ENCODE measurements around the gene PEX7. TPM values are rescaled to one million over a fixed set of nuclear protein-coding genes. Genes with fewer than 3 reads are reported as not detected.

The PEX7 gene
- total RNA-seq, 4 donors from 2014 or later: 9.0 to 21.5 (median 11.7) TPM; not detected in 1

- peaks cover 10 to 19% of the 10 kb centered on the region in 2 donors for H3K27me3 ChIP-seq
- H3K36me3 ChIP-seq: no peaks in the 10 kb centered on the region
- no peak for TF ChIP-seq POLR2A (IDR thresholded peaks at IDR 0.05)
- no peak for TF ChIP-seq CTCF (IDR thresholded peaks at IDR 0.05)
- no peaks in the 10 kb centered on the region for H3K9me3 ChIP-seq
- intact Hi-C loops (cut with DNase I; ENCODE audit: low total_unique reads): no loop called here
- H3K27ac ChIP-seq: no peak overlapping the region
- DNase-seq: no peak
- H3K4me1 ChIP-seq: peaks cover 0 to 14% of the 10 kb centered on the region in 2 donors
- no peak overlapping the region for H3K4me3 ChIP-seq
Measured at GRCh38 chr6:136920216-136920615, 97.8 kb downstream of the PEX7 start.

- Histone ChIP-seq H3K4me3 (peak overlapping the region; percentile 21 to 32), H3K4me1 (peaks cover 0 to 14% of the 10 kb centered on the region in 2 donors), H3K36me3 (no peaks in the 10 kb centered on the region), H3K27me3 (peaks cover 10 to 19% of the 10 kb centered on the region in 2 donors), H3K27ac (no peak overlapping the region), H3K9me3 (no peaks in the 10 kb centered on the region)
- no peak for DNase-seq
- intact Hi-C loops (cut with DNase I; ENCODE audit: low total_unique reads): no loop called here
- TF ChIP-seq POLR2A (IDR thresholded peaks at IDR 0.05): no peak
- TF ChIP-seq CTCF (IDR thresholded peaks at IDR 0.05): no peak
Measured at GRCh38 chr6:136920671-136921380, 98.4 kb downstream of the PEX7 start.

- H3K36me3 ChIP-seq: no peaks in the 10 kb centered on the region
- peak overlapping the region; percentile 21 to 32 for H3K4me3 ChIP-seq
- H3K4me1 ChIP-seq: peaks cover 0 to 14% of the 10 kb centered on the region in 2 donors
- DNase-seq: no peak
- H3K9me3 ChIP-seq: no peaks in the 10 kb centered on the region
- intact Hi-C loops (cut with DNase I; ENCODE audit: low total_unique reads): no loop called here
- H3K27me3 ChIP-seq: peaks cover 10 to 19% of the 10 kb centered on the region in 2 donors
- TF ChIP-seq CTCF (IDR thresholded peaks at IDR 0.05) (no peak), POLR2A (IDR thresholded peaks at IDR 0.05) (no peak)
- H3K27ac ChIP-seq: no peak overlapping the region
Measured at GRCh38 chr6:136921381-136921935, 99.1 kb downstream of the PEX7 start.

- Histone ChIP-seq H3K27ac (no peak within 1 kb of the TSS), H3K9me3 (no peaks in the 10 kb centered on the region), H3K4me3 (peak within 1 kb of the TSS; percentile 21 to 32), H3K36me3 (no peaks in the 10 kb centered on the region), H3K4me1 (peaks cover 0 to 14% of the 10 kb centered on the region in 2 donors), H3K27me3 (peaks cover 10 to 19% of the 10 kb centered on the region in 2 donors)
- TF ChIP-seq CTCF (IDR thresholded peaks at IDR 0.05) (no peak), POLR2A (IDR thresholded peaks at IDR 0.05) (no peak)
- intact Hi-C loops (cut with DNase I; ENCODE audit: low total_unique reads): no loop called here
- DNase-seq: no peak
Measured at GRCh38 chr6:136921936-136922684, 99.7 kb downstream of the PEX7 start, which contains the start of gene SLC35D3. Gene SLC35D3, plus strand, starts transcription at chr6:136922301. Its CDS starts 128 bp downstream, at chr6:136922429.

- Histone ChIP-seq H3K27ac (no peak overlapping the region), H3K4me1 (peaks cover 0 to 14% of the 10 kb centered on the region in 2 donors), H3K9me3 (no peaks in the 10 kb centered on the region), H3K36me3 (no peaks in the 10 kb centered on the region), H3K4me3 (peak overlapping the region in 1 of 2 donors; percentile 32), H3K27me3 (peaks cover 10 to 19% of the 10 kb centered on the region in 2 donors)
- intact Hi-C loops (cut with DNase I; ENCODE audit: low total_unique reads): no loop called here
- TF ChIP-seq CTCF (IDR thresholded peaks at IDR 0.05): no peak
- no peak for TF ChIP-seq POLR2A (IDR thresholded peaks at IDR 0.05)
- DNase-seq: no peak
Measured at GRCh38 chr6:136922685-136923006, 100.3 kb downstream of the PEX7 start.

Measured in uterus (tissue), 4 donors.